GM19099 (cell line): Measurements from ENCODE around the gene CABS1.

Source experiments
- POLR2A ChIP-seq: IDR thresholded peaks from 3 replicates; pipeline ENCODE4 v1.6.1; 2011; ENCODE audit warnings: low read depth; ENCODE audit not compliant: insufficient read length; ENCODE audit errors: extremely low read depth

CABS1 gene

DNA sequence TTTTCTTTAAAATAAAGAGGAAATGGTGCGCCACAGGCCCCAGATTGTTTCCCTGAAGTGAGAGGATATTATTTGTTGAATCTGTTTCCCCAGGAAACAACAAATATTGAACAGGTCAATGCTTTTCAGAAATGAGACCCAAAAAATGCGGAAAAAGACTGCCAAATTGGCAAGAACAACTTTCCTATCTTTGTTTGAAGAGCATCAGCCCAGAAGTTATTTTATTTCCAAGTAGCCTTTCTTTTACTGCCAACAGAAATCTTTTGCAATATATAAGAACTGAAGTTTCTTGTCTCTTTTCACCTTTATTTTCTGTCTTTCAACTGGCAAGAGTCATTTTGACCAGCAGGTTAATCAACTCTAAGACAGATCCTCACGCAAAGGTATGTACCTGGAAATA lies 25.7 kb downstream of the CABS1 start, which contains the start of gene SMR3A:
SMR3A (plus strand) TSS at position 301 of the 400 bp plus-strand sequence. CDS start 1,356 bp downstream, outside the sequence.
- TF ChIP-seq POLR2A, result no peak

DNA sequence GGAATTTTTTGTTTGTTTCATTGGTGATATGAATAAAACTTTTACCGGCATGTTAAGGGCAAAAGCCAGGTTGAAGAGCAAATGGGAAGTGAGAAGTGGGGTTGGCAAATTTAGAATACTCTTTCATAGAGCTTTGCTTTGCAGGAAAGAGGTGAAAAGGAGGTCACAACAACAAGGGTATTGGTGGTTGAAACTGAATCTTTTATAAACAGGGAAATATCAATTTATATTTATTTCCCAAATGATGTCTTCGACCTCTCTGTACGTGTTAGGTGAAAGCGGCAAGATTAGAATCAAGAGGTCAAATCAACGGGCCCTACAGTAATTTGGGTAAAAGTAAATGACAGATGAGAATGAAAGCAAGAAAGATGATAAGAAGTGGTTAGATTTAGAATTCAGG lies 29.2 kb downstream of the CABS1 start:
- no peak for TF ChIP-seq POLR2A

DNA sequence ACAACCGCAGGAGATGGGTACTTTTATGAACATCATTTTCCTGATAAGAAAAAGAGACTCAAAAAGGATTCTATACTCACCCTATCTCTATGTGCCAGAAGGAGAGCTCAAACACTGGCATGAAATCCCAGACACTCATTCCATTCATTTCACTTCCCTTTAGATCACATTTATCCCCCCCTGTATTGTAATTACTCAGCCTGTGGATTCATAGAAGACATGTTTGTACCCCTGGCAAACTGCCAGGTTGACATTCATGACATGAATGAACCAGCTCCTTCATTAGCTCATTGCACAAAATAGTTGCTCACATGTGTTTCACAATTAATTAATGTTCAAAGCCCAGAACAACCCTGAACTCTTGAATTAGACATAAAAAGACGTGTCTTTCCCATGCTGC lies 30.7 kb downstream of the CABS1 start:
- TF ChIP-seq POLR2A, result no peak

DNA sequence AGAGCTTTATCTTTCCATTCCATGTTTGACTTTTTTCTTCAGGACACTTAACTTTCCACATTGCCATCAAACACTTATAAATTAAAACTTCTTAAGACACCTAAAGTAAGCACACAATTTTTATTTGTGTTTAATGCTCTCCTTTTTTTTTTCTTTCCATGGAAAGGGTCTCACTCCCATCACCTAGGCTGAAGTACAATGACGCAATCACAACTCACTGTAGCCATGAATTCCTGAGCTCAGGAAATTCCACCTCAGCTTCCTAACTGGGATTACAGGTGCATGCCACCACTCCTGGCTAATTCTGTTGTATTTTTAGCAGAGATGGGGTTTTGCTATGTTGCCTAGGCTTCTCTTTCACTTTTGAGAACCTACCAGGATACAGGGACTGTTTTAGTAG lies 33.0 kb downstream of the CABS1 start:
- no peak for TF ChIP-seq POLR2A

DNA sequence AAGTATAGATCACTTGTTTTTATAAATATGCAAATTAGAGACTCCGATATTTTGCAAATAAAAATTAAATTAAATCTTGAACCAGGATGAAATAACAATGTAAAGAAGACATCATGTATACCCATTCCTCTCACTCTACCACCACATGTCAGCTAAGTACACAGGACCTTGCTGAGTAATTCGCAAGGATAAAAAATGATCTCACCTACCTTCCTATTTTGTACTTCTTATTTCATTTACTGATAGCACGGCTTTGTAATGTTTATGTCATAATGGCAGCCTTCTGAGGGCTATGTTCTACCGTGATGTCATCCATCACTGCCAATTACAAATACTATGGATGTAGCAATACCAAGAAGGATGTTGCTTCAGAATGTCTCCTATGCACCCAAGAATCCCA lies 37.2 kb downstream of the CABS1 start:
- TF ChIP-seq POLR2A, result no peak

DNA sequence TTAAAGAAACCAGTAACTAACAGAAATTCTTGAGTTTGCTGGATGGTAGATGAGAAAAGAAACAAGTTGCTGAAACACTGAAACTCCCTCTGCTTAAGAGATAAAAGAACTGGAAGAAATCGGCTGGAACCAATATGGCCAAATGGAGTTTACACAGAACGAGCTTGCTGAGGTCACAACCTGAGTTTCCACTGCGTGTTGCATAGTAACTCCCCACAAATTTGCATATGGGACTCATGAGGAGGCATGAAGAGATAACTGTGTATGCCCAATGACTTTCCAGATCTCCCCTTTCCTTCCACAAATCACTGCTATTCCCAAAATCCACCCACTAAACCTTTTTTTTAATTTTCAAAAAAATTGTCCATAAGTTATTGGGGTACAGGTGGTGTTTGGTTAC lies 38.0 kb downstream of the CABS1 start:
- TF ChIP-seq POLR2A, result no peak

DNA sequence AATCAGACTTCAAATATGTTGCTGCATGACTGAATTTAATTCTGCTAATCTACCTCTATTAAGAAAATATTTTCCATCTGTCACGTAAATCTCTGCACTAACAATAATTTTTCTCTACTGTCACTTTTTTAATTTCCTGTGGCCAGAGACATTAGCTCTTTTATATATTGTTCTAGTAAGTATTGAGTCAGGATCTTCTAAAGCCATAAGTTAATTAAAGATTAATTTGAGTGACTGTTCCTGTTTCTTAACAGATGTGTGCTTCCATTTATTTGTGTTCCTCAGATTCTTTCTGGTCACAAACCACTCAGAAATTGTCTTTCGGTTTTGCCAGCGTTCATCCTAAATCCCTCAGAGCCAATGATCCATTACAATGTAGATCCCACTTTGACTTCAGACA lies 45.8 kb downstream of the CABS1 start:
- TF ChIP-seq POLR2A, result no peak

DNA sequence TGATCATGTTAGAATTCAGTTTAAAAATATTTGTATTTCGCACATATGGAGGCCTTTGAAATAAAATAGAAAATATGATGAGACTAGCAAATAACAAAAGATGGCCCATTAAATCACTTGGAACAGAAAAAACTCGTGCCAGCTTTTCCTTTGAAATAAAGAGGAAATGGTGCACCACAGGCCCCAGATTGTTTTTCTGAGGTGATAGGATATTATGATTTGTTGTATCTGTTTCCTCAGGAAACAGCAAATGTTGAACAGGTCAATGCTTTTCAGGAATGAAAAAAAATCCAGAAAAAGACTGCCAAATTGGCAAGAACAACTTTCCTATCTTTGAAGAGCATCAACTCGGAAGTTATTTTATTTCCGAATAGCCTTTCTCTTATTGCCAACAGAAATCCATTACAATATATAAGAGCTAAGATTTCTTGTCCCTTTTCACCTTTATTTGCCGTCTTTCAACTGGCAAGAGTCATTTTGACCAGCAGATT lies 48.0 kb downstream of the CABS1 start, which contains the start of gene SMR3B:
SMR3B (plus strand) TSS at position 441 of the 491 bp plus-strand sequence. CDS start 1,380 bp downstream, outside the sequence.
- no peak for TF ChIP-seq POLR2A
